HG03558 (cell line): Measurements from ENCODE around the gene DOCK1.

Source experiments
- ATAC-seq: cut with Tn5 transposase; IDR thresholded peaks from one replicate; pipeline ENCODE4 v1.9.1; 2021; ENCODE audit warnings: moderate number of reproducible peaks; ENCODE audit not compliant: unreplicated experiment; ENCODE audit errors: extremely low read depth

Gene DOCK1

GRCh38 chr10:127357265-127357664 is 452.0 kb downstream of the DOCK1 start:
- ATAC-seq = no peak

DNA sequence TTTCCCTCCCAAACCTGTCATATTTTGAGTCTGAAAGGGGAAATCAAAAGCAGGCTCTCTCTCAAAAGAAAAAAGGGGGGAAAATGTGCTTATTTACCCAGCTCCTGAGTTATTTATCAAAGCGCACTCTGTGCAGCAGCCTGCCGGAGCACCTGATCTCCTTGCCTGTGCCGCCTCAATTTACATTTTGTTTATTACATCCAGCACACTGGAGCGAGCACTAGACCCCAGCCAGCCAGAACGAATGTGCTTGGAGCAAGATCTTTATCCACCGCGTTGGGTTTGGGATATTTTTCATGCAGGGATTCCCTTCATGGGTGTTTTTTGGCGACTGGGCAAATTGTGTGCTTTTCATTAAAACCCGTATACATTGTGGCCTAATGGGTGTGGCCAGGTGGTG is 453.1 kb downstream of the DOCK1 start:
- ATAC-seq = no peak

DNA sequence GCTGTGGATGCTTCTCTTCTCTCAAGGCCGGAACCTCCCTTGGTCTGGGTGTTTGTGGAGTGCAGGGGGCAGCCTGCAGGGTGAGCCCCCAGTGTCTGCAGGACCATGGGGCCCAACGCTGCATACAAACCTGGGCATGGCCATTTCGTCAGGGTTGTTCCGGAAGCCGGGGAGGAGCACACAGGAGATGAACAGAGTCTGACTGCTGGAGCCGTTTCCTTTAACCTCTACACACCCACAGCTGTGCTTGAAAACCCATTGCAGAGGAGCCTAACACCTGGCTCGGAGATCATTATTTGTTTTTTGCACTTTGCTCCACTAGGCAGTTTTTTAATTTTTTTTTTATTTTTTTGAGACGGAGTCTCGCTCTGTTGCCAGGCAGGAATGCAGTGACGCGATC is 458.8 kb downstream of the DOCK1 start:
- no peak for ATAC-seq

DNA sequence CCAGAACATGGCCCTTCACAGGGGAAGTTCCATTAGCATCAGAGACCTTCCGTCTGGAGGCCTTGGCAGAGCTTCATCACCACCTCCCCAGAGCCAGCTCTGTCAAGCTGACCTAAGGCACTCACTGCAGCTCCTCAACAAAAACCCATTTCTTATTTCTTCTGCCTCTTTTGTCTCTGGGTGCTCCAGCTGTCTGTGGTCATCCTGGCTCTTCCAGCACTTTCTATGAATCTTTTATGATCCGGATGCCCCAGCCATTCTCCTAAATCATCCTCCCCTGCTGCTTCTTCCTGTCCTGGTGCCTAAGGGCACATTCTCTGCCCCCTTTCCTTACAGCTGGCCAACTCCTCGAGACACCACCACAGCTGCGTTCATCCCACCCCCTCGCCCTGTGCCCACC is 462.9 kb downstream of the DOCK1 start:
- no peak for ATAC-seq

DNA sequence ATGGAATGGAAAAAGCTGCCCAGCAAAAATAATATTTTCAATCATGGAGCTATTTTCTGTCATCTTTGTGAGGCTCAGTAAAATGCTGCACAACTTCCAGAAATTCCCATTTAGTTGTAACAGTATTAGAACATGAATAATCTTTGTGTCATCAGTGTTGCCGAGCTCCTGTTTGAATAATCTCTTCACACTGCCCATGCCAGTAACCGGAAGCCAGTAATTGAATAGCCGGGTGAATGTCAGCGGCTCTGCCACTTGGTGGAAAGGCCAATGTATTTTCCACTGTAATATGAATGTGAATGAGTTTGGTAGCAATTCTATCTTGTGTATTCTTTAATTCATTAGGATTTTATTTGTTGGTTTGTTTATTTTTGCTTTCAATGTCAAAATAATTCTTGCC is 463.7 kb downstream of the DOCK1 start:
- ATAC-seq = no peak

GRCh38 chr10:127370601-127371000 is 465.4 kb downstream of the DOCK1 start:
- no peak for ATAC-seq

DNA sequence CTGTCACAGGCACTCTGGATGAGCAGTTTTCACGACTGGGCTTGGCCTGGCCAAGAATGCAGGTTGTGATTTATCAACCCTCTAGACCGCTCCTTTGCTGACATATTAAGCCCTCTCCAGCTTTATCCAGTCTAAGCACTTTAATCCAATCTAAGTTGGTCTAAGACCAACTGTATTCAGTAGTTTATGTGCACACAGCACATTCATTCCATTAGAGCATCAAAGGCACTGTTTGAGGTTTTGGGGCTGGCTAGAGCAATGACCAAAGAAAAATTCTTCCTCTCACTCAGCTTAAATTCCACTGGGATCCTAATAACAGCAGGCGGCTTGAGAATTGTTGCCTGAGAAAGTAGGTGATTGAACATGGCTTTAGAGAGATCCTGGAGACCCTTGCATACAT is 467.1 kb downstream of the DOCK1 start:
- no peak for ATAC-seq

DNA sequence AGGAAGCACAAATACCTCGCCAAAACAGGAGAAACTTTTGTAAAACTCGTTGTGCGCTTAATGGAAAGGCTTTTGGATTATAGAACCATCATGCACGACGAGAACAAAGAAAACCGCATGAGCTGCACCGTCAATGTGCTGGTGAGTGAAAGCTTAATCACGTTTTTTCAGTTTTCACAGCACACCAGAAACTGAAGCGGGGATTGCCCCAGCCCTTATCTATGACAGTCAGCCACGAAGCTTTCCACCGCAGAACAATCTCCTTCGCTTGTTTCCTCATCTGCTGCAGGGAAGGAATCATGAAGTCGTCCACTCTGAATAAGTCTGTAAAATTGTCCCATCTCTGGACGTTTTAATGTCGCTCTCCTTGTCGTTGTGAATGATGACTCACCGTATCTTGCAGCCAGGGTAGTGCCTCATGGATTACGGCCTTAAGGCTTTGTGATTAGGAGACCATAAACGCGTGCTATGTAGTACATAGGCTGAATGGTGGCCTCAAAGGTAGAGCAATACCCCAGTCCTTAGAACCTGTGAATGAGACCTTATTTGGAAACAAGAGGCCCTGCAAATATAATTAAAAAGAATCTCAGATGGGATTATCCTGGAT is 468.9 kb downstream of the DOCK1 start:
- ATAC-seq = no peak

DNA sequence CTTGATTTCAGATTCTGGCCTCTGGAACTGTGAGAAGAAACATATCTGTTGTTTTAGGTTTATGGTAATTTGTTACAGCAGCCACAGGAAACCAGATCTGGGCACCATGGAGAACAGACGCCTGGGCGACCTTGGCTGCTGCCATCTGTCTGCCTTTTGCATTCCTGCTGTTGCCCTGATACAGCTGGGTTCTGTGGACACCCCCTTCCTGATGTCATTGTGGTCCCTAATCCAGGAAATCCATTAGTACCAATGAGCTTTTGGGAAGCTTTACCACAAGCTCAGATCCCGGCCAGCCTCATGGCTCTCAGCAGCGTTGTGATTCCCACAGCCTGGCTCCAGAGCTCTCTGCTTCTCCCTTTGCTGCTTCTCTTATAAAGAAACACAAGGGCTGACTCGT is 469.7 kb downstream of the DOCK1 start:
- no peak for ATAC-seq

GRCh38 chr10:127375461-127375860 is 470.2 kb downstream of the DOCK1 start:
- ATAC-seq = no peak

GRCh38 chr10:127376071-127376470 is 470.8 kb downstream of the DOCK1 start:
- ATAC-seq = no peak

DNA sequence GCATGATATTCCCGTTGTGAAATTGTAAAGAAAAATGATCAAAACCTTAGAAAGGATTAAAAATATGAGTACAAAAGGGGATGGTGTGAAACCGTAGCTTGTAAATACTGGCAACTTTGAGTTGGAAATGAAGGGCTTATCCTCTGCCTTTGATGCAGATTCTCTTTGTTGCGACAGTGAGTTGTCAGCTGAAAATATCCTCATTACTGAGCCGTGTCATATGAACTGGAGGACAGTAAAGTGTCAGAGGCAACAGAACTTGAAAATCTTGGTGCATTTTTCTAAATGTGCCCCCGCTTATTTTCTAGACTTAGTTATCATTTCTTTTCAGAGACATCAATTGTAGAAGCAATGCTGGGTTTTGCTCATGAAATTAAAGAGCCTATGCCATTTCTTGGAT is 473.4 kb downstream of the DOCK1 start:
- no peak for ATAC-seq

DNA sequence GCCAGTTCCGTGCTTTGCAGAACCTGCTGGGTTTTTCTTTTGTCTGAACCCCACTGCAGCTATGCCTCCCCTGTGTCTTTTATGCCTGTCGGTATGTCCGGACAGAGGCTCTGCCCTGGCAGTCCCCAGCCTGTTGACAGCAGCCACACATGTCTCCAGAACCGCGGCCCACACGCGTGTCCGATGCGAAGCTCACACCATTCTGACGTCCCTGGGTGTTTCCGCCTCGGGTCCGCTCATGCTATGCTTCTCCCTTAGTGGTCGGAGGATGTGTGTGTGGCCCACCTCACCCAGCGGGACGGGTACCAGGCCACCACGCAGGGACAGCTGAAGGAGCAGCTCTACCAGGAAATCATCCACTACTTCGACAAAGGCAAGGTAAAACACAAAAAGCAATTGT is 479.3 kb downstream of the DOCK1 start:
- no peak for ATAC-seq

DNA sequence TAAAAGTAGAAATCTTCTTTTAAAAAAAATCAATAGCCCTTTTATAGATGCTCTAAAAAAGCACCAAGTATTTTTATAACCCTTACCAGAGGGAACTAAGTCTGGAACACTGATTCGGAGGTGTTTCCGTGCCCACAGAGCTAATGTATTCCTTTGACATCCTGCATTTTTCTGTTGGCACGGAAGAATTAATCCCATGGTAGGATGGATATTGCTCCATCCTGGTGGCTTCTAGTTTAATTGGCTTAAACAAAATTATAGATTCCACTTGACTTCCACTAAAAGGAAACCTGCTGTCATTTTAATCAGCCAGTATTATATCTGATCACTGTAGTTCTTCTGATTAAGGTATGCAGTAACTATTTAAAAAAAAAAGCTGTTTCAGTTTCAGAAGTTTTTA is 479.8 kb downstream of the DOCK1 start:
- ATAC-seq = no peak

- ATAC-seq = no peak
Measured at GRCh38 chr10:127386606-127387327, 481.5 kb downstream of the DOCK1 start.

DNA sequence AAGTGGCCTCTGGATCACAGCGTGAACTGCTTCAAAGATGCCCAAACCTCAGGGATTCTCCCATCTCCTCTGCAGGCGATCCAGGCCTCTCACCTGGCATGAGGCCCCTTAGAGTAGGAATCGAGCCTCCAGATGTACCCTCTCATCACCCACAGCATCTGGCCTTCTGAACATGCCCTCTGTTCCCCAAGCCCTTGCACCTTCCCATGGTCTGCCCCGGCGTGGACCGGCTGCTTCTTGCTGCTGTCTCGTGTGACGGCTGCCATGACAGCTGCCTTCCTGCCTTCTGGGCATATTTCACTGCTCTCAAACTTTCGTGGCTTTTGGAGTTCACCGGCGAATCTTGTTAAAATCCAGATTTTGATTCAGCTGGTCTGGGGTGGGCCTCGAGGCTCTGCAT is 486.6 kb downstream of the DOCK1 start:
- no peak for ATAC-seq

- ATAC-seq = no peak
Measured at GRCh38 chr10:127392351-127393235, 487.4 kb downstream of the DOCK1 start.

- no peak for ATAC-seq
Measured at GRCh38 chr10:127398140-127398970, 493.1 kb downstream of the DOCK1 start.

DNA sequence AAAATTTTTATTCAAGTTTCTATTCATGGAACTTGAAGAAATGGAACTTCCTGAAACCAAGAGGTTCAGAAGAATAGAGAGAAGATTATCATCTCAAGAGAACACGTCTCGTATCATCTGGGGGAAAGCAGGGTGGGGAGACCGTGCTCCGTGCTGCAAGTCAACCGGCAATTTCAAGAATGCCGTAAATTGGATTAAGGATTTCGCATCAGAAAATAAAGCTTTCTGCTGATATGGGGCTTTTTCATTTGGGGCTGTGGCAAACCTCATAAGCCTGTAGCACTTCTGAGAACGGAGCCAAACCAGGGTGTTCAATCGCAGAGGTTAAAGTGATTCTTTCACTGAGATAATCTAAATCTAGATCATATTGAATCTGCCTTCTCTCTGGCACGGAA is 493.7 kb downstream of the DOCK1 start:
- ATAC-seq = no peak

- ATAC-seq = no peak
Measured at GRCh38 chr10:127399668-127400067, 494.4 kb downstream of the DOCK1 start.
